ENCODE results near the gene AP2B1. TPM values are rescaled to one million over a fixed set of nuclear protein-coding genes. Genes with fewer than 3 reads are reported as not detected.
A peak's percentile ranks its signal among the peaks of the same experiment; 100 is the strongest.
"Not testable (repeated sequence)": the region's sequence is repeated elsewhere in the genome, so short reads cannot be mapped to it uniquely, and the experiment has no call there.

Gene AP2B1
- total RNA-seq, 1 donor from 2014 or later = 142 TPM

- no peak overlapping the region for H3K4me3 ChIP-seq (ENCODE audit: low read depth, low read length)
- TF ChIP-seq CTCF (conservative IDR thresholded peaks at IDR 0.05; ENCODE audit: low read depth, low read length) = peak; percentile 30
- DNase-seq (ENCODE audit: low read depth) = no peak
Observed at GRCh38 chr17:35555691-35556090, 31.4 kb upstream of the AP2B1 start.

- no peak for DNase-seq (ENCODE audit: low read depth)
- TF ChIP-seq CTCF (conservative IDR thresholded peaks at IDR 0.05; ENCODE audit: low read depth, low read length) = no peak
- no peak overlapping the region for H3K4me3 ChIP-seq (ENCODE audit: low read depth, low read length)
Observed at GRCh38 chr17:35557353-35557752, 29.8 kb upstream of the AP2B1 start.

- no peak for DNase-seq (ENCODE audit: low read depth)
- TF ChIP-seq CTCF (conservative IDR thresholded peaks at IDR 0.05; ENCODE audit: low read depth, low read length) = no peak
- H3K4me3 ChIP-seq (ENCODE audit: low read depth, low read length) = no peak overlapping the region
Observed at GRCh38 chr17:35559495-35560210, 27.5 kb upstream of the AP2B1 start.

- no peak for TF ChIP-seq CTCF (conservative IDR thresholded peaks at IDR 0.05; ENCODE audit: low read depth, low read length)
- DNase-seq (ENCODE audit: low read depth) = no peak
- no peak within 1 kb of the TSS for H3K4me3 ChIP-seq (ENCODE audit: low read depth, low read length)
Observed at GRCh38 chr17:35560703-35561102, 26.4 kb upstream of the AP2B1 start, which contains the start of gene SLFN14. Gene SLFN14, minus strand, starts transcription at chr17:35560819. Its CDS starts 2,757 bp downstream, at chr17:35558062.

GRCh38 chr17:35563181-35563580 is 23.9 kb upstream of the AP2B1 start:
- not testable (repeated sequence) for H3K4me3 ChIP-seq (ENCODE audit: low read depth, low read length); DNase-seq (ENCODE audit: low read depth)

GRCh38 chr17:35566968-35567367 is 20.2 kb upstream of the AP2B1 start:
- TF ChIP-seq CTCF (conservative IDR thresholded peaks at IDR 0.05; ENCODE audit: low read depth, low read length) = no peak
- H3K4me3 ChIP-seq (ENCODE audit: low read depth, low read length) = peak overlapping the region; percentile 69
- no peak for DNase-seq (ENCODE audit: low read depth)

- no peak for DNase-seq (ENCODE audit: low read depth)
- no peak for TF ChIP-seq CTCF (conservative IDR thresholded peaks at IDR 0.05; ENCODE audit: low read depth, low read length)
- H3K4me3 ChIP-seq (ENCODE audit: low read depth, low read length) = peak overlapping the region; percentile 69
Observed at GRCh38 chr17:35568561-35568960, 18.6 kb upstream of the AP2B1 start.
